H9 (cell line): Measurements from ENCODE around the gene OFD1. TPM values are rescaled to one million over a fixed set of nuclear protein-coding genes. Genes with fewer than 3 reads are reported as not detected.

Experiments used
- DNase-seq: peaks from one replicate; pipeline ENCODE4 v3.0.0-alpha.2; 2017
- H2AFZ ChIP-seq: one replicate; pipeline ENCODE4 v1.6.1; 2013; ENCODE audit warnings: mild to moderate bottlenecking, low read length, control low read depth, moderate library complexity
- H2AK5ac ChIP-seq: 2 replicates; pipeline ENCODE4 v1.6.1; 2013; ENCODE audit warnings: low read length, control low read depth, mixed read lengths; ENCODE audit not compliant: insufficient read length
- H2BK120ac ChIP-seq: one replicate; pipeline ENCODE4 v1.6.1; 2013; ENCODE audit warnings: low read depth, mild to moderate bottlenecking, low read length, control low read depth, inconsistent platforms; ENCODE audit not compliant: poor library complexity, severe bottlenecking
- H2BK12ac ChIP-seq: 2 replicates; pipeline ENCODE4 v1.6.1; 2013; ENCODE audit warnings: low read length, control low read depth, mixed read lengths, low read depth; ENCODE audit not compliant: insufficient read length
- H2BK15ac ChIP-seq: 2 replicates; pipeline ENCODE4 v1.6.1; 2013; ENCODE audit warnings: low read depth, low read length, control low read depth
- H2BK20ac ChIP-seq: one replicate; pipeline ENCODE4 v1.6.1; 2013; ENCODE audit warnings: low read depth, mild to moderate bottlenecking, low read length, control low read depth, inconsistent platforms; ENCODE audit not compliant: poor library complexity, severe bottlenecking
- H2BK5ac ChIP-seq: 2 replicates; pipeline ENCODE4 v1.6.1; 2013; ENCODE audit warnings: low read length, control low read depth, mixed read lengths; ENCODE audit not compliant: insufficient read length
- H3K14ac ChIP-seq: 2 replicates; pipeline ENCODE4 v1.6.1; 2013; ENCODE audit warnings: low read length, control low read depth; ENCODE audit not compliant: insufficient read depth
- H3K18ac ChIP-seq: 2 replicates; pipeline ENCODE4 v1.6.1; 2013; ENCODE audit warnings: low read depth, mild to moderate bottlenecking, mixed read lengths, low read length, control low read depth; ENCODE audit not compliant: insufficient read length
- H3K23ac ChIP-seq: 2 replicates; pipeline ENCODE4 v1.6.1; 2013; ENCODE audit warnings: low read length, control low read depth, mixed read lengths, low read depth; ENCODE audit not compliant: insufficient read length
- H3K23me2 ChIP-seq: 2 replicates; pipeline ENCODE4 v1.6.1; 2013; ENCODE audit warnings: low read depth, mild to moderate bottlenecking, mixed read lengths, low read length, control low read depth; ENCODE audit not compliant: insufficient read length, poor library complexity, severe bottlenecking
- H3K27ac ChIP-seq: 2 replicates; pipeline ENCODE4 v1.5.1; 2013; ENCODE audit warnings: low read length, control low read depth, mixed read lengths, low read depth; ENCODE audit not compliant: insufficient read length
- H3K27me3 ChIP-seq: 2 replicates; pipeline ENCODE4 v1.6.1; 2013; ENCODE audit warnings: low read length, control low read depth, inconsistent platforms; ENCODE audit not compliant: insufficient read depth
- H3K4ac ChIP-seq: 2 replicates; pipeline ENCODE4 v1.6.1; 2013; ENCODE audit warnings: low read depth, mild to moderate bottlenecking, control low read depth, inconsistent platforms, low read length, moderate library complexity
- H3K4me1 ChIP-seq: 2 replicates; pipeline ENCODE4 v1.6.1; 2013; ENCODE audit warnings: low read length, control low read depth, inconsistent platforms; ENCODE audit not compliant: insufficient read depth
- H3K4me2 ChIP-seq: 2 replicates; pipeline ENCODE4 v1.6.1; 2013; ENCODE audit warnings: low read length, control low read depth, mixed read lengths; ENCODE audit not compliant: insufficient read length, insufficient read depth
- H3K56ac ChIP-seq: 2 replicates; pipeline ENCODE4 v1.6.1; 2013; ENCODE audit warnings: low read depth, mild to moderate bottlenecking, mixed read lengths, low read length, control low read depth; ENCODE audit not compliant: insufficient read length
- H3K79me1 ChIP-seq: 2 replicates; pipeline ENCODE4 v1.6.1; 2013; ENCODE audit warnings: low read depth, mild to moderate bottlenecking, moderate library complexity, low read length, control low read depth, inconsistent platforms; ENCODE audit not compliant: insufficient read depth, poor library complexity, severe bottlenecking
- H3K79me2 ChIP-seq: 2 replicates; pipeline ENCODE4 v1.6.1; 2013; ENCODE audit warnings: low read length, control low read depth, inconsistent platforms; ENCODE audit not compliant: insufficient read depth
- H3K9ac ChIP-seq: 2 replicates; pipeline ENCODE4 v1.6.1; 2013; ENCODE audit warnings: low read length, control low read depth, mixed read lengths; ENCODE audit not compliant: insufficient read length; ENCODE audit errors: extremely low read depth
- H3K9me3 ChIP-seq: one replicate; pipeline ENCODE4 v1.6.1; 2013; ENCODE audit warnings: low read depth, low read length, inconsistent platforms; ENCODE audit not compliant: control insufficient read depth
- H3T11ph ChIP-seq: one replicate; pipeline ENCODE4 v1.6.1; 2013; ENCODE audit warnings: mild to moderate bottlenecking, low read length, control low read depth, inconsistent platforms
- H4K20me1 ChIP-seq: one replicate; pipeline ENCODE4 v1.6.1; 2013; ENCODE audit not compliant: control insufficient read depth, insufficient read length, insufficient read depth
- H4K5ac ChIP-seq: 2 replicates; pipeline ENCODE4 v1.6.1; 2013; ENCODE audit warnings: low read depth, mild to moderate bottlenecking, mixed read lengths, low read length, control low read depth; ENCODE audit not compliant: insufficient read length
- H4K8ac ChIP-seq: replicated peaks from 2 replicates; pipeline ENCODE4 v1.6.1; 2013; ENCODE audit warnings: low read length, control low read depth, mixed read lengths, low read depth; ENCODE audit not compliant: insufficient read length
- H4K91ac ChIP-seq: 2 replicates; pipeline ENCODE4 v1.6.1; 2013; ENCODE audit warnings: low read depth, mild to moderate bottlenecking, moderate library complexity, mixed read lengths, low read length, control low read depth; ENCODE audit not compliant: insufficient read length
- H3K27ac Mint-ChIP-seq, 3 experiments: 2 replicates in 2 of 3; 3 replicates in 1 of 3; pipeline ENCODE4 v1.8.0; 2020 to 2021; ENCODE audit warnings: mixed read lengths in 3 of 3, mild to moderate bottlenecking in 1 of 3, moderate library complexity in 1 of 3
- H3K27me3 Mint-ChIP-seq: 2 replicates; pipeline ENCODE4 v1.8.0; 2021; ENCODE audit warnings: low read depth, mild to moderate bottlenecking, moderate library complexity, mixed read lengths
- H3K36me3 Mint-ChIP-seq, 3 experiments: 2 replicates in 2 of 3; 3 replicates in 1 of 3; pipeline ENCODE4 v1.8.0; 2020 to 2021; ENCODE audit warnings: low read depth in 3 of 3, mixed read lengths in 3 of 3; ENCODE audit not compliant: insufficient read depth in 1 of 3
- H3K4me1 Mint-ChIP-seq, 2 experiments: 2 replicates each; pipeline ENCODE4 v1.8.0; 2020; ENCODE audit warnings: mixed read lengths in 2 of 2
- H3K4me3 Mint-ChIP-seq, 2 experiments: 2 replicates in 1 of 2; 3 replicates in 1 of 2; pipeline ENCODE4 v1.8.0; 2020 to 2021; ENCODE audit warnings: mild to moderate bottlenecking in 2 of 2, mixed read lengths in 2 of 2, moderate library complexity in 1 of 2
- H3K9me3 Mint-ChIP-seq, 2 experiments: 2 replicates in 1 of 2; 3 replicates in 1 of 2; pipeline ENCODE4 v1.8.0; 2020; ENCODE audit warnings: mild to moderate bottlenecking in 2 of 2, mixed read lengths in 2 of 2, moderate library complexity in 1 of 2
- CTCF ChIP-seq: fragments of 200-600 bp; sonication (generic); conservative IDR thresholded peaks from 3 replicates; pipeline ENCODE4 v1.8.0; 2021; ENCODE audit warnings: antibody characterized with exemption, mild to moderate bottlenecking
- WGBS: extraction: QIAGEN DNeasy Blood & Tissue Kit; methylation state at CpG from one replicate; pipeline ENCODE4 v1.1.7; 2013; ENCODE audit warnings: missing lambda C conversion rate, low lambda C conversion rate, mixed read lengths; ENCODE audit not compliant: insufficient read length; ENCODE audit errors: extremely low coverage; 5-methylcytosine and 5-hydroxymethylcytosine counted together
- total RNA-seq: library from RNA; stranded (reverse); gene quantifications from 2 replicates; pipeline ENCODE4 v1.2.1, GENCODE V29; 2021

OFD1 gene
- total RNA-seq, 1 experiment from 2014 or later: 36.0 TPM

GRCh38 chrX:13760426-13760825 is 25.9 kb downstream of the OFD1 start:
- H4K20me1 ChIP-seq: no peaks in the 10 kb centered on the region
- no peaks in the 10 kb centered on the region for H3K79me2 ChIP-seq
- no peak overlapping the region for H3K4ac ChIP-seq
- H3K9me3 Mint-ChIP-seq: peaks cover 15 to 29% of the 10 kb centered on the region in 2 experiments
- no peak overlapping the region for H2BK20ac ChIP-seq
- H3K27ac Mint-ChIP-seq: peak overlapping the region in 2 of 3 experiments; percentile 33 to 56; a peak in 3 of 7 replicates
- no peak overlapping the region for H3K14ac ChIP-seq
- no peaks in the 10 kb centered on the region for H3K27me3 Mint-ChIP-seq
- H3K27ac ChIP-seq: no peak overlapping the region
- H3K56ac ChIP-seq: no peak overlapping the region
- no peak overlapping the region for H2BK5ac ChIP-seq
- H3K9me3 ChIP-seq: no peaks in the 10 kb centered on the region
- H2AK5ac ChIP-seq: no peak overlapping the region
- no peak overlapping the region for H3T11ph ChIP-seq
- H4K91ac ChIP-seq: no peak overlapping the region
- no peak overlapping the region for H4K8ac ChIP-seq
- H3K4me1 ChIP-seq: peaks cover 11% of the 10 kb centered on the region; the same call in 1 of the 2 replicates
- no peak overlapping the region for H3K9ac ChIP-seq
- TF ChIP-seq CTCF: no peak
- no peak overlapping the region for H3K18ac ChIP-seq
- no peak overlapping the region for H2BK12ac ChIP-seq
- WGBS: no CpG with 5 or more reads among the region's 13 CpGs
- no peaks in the 10 kb centered on the region for H3K79me1 ChIP-seq
- no peak overlapping the region for H2BK120ac ChIP-seq
- H3K23me2 ChIP-seq: no peaks in the 10 kb centered on the region
- H3K4me2 ChIP-seq: no peak overlapping the region
- no peak overlapping the region for H2AFZ ChIP-seq
- peaks cover 39 to 57% of the 10 kb centered on the region in 2 experiments for H3K4me1 Mint-ChIP-seq
- no peak overlapping the region for H4K5ac ChIP-seq
- peaks cover 0 to 62% (median 31%) of the 10 kb centered on the region in 3 experiments; a peak in 6 of 7 replicates for H3K36me3 Mint-ChIP-seq
- H3K23ac ChIP-seq: no peak overlapping the region
- no peak overlapping the region for H2BK15ac ChIP-seq
- H3K27me3 ChIP-seq: no peaks in the 10 kb centered on the region; the same call in 1 of the 2 replicates
- no peak overlapping the region for H3K4me3 Mint-ChIP-seq
- no peak for DNase-seq
